Muscle layer of duodenum (tissue), 2 donors: ENCODE measurements around the gene MAGI2.

Experiments used
- H3K27ac ChIP-seq: one replicate; pipeline ENCODE4 v1.7.0; 2013; ENCODE audit warnings: mild to moderate bottlenecking, low read length
- H3K27me3 ChIP-seq: one replicate; pipeline ENCODE4 v1.7.0; 2013; ENCODE audit warnings: low read depth, mild to moderate bottlenecking, control low read depth, low read length
- H3K36me3 ChIP-seq, 2 donors: one replicate each; pipeline ENCODE4 v1.7.0; 2013; ENCODE audit warnings: low read length in 2 of 2, control low read depth in 1 of 2, mild to moderate bottlenecking in 1 of 2; ENCODE audit not compliant: insufficient read depth in 2 of 2, control insufficient read depth in 1 of 2
- H3K4me1 ChIP-seq, 2 donors: one replicate each; pipeline ENCODE4 v1.7.0; 2013; ENCODE audit warnings: low read length in 2 of 2, mild to moderate bottlenecking in 2 of 2, control low read depth in 1 of 2, moderate library complexity in 1 of 2; ENCODE audit not compliant: insufficient read depth in 2 of 2, control insufficient read depth in 1 of 2
- H3K4me3 ChIP-seq, 2 donors: one replicate each; pipeline ENCODE4 v1.7.0; 2013; ENCODE audit warnings: low read length in 2 of 2, low read depth in 1 of 2, mild to moderate bottlenecking in 1 of 2
- H3K9me3 ChIP-seq, 2 donors: one replicate each; pipeline ENCODE4 v1.7.0; 2013; ENCODE audit warnings: low read length in 2 of 2, control low read depth in 1 of 2, mild to moderate bottlenecking in 1 of 2; ENCODE audit not compliant: control insufficient read depth in 1 of 2
- donor health status: healthy.

MAGI2 gene

DNA sequence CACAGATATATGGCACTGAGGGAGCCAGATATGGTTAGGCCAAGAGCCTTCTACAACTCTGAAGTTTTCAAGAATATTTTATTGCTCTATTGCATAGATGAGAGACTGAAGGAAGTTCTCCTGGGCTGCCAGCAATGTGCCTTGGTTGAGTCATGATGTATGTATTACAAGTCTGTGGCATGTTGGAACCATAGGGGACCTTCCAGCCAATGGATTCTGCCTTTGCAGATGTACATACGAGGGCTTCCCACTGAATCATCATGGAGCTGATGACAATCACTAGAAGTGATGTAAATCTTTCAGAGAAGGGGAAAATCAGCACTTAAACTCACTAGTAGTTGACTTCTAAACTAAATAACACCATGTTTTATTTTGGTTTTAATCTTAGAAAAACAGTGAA is 1235.4 kb downstream of the MAGI2 start:
- no peak overlapping the region for H3K4me3 ChIP-seq
- no peaks in the 10 kb centered on the region for H3K4me1 ChIP-seq
- no peaks in the 10 kb centered on the region for H3K27me3 ChIP-seq
- H3K27ac ChIP-seq: no peak overlapping the region
- H3K9me3 ChIP-seq: no peaks in the 10 kb centered on the region
- H3K36me3 ChIP-seq: no peaks in the 10 kb centered on the region

DNA sequence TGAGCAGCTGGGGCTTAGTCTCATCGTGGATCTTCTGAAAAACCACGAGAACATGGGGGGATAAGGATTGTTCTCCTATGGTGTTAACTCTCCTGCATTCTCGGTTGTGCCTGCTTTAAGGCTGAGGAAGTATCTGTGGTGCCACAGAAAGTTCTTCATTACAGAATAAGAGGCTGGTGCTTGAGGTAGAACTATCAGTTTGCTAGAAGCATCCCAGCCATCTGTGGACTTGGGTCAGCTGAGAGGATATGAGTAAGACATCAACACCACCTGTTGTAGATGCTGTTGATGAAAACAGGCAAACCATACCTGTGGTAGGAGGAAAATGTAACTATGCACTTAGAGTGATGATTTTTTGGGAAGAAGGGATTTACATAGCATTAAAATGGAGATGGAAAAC is 1238.3 kb downstream of the MAGI2 start:
- no peak overlapping the region for H3K27ac ChIP-seq
- no peak overlapping the region for H3K4me3 ChIP-seq
- H3K27me3 ChIP-seq: no peaks in the 10 kb centered on the region

GRCh38 chr7:78213402-78213801 is 1240.1 kb downstream of the MAGI2 start:
- Histone ChIP-seq H3K4me1 (no peaks in the 10 kb centered on the region), H3K36me3 (no peaks in the 10 kb centered on the region), H3K27ac (no peak overlapping the region), H3K4me3 (no peak overlapping the region), H3K9me3 (no peaks in the 10 kb centered on the region), H3K27me3 (no peaks in the 10 kb centered on the region)

More for the DNA sequence above, 1238.3 kb downstream of the MAGI2 start:
- H3K9me3 ChIP-seq: no peaks in the 10 kb centered on the region
- no peaks in the 10 kb centered on the region for H3K4me1 ChIP-seq
- H3K36me3 ChIP-seq: no peaks in the 10 kb centered on the region

- H3K27me3 ChIP-seq: no peaks in the 10 kb centered on the region
- H3K4me1 ChIP-seq: no peaks in the 10 kb centered on the region
- no peaks in the 10 kb centered on the region for H3K36me3 ChIP-seq
- no peak overlapping the region for H3K4me3 ChIP-seq
- H3K27ac ChIP-seq: no peak overlapping the region
- H3K9me3 ChIP-seq: no peaks in the 10 kb centered on the region
These were observed 1240.9 kb downstream of the MAGI2 start for GRCh38 chr7:78212476-78213060.

GRCh38 chr7:78207269-78207668 is 1246.2 kb downstream of the MAGI2 start:
- Histone ChIP-seq H3K9me3 (no peaks in the 10 kb centered on the region), H3K4me1 (no peaks in the 10 kb centered on the region), H3K27ac (no peak overlapping the region), H3K27me3 (no peaks in the 10 kb centered on the region), H3K36me3 (no peaks in the 10 kb centered on the region), H3K4me3 (no peak overlapping the region)

- Histone ChIP-seq H3K9me3 (no peaks in the 10 kb centered on the region), H3K27ac (no peak overlapping the region), H3K27me3 (no peaks in the 10 kb centered on the region), H3K36me3 (no peaks in the 10 kb centered on the region), H3K4me3 (no peak overlapping the region), H3K4me1 (no peaks in the 10 kb centered on the region)
These were observed 1246.7 kb downstream of the MAGI2 start for GRCh38 chr7:78206769-78207168.

DNA sequence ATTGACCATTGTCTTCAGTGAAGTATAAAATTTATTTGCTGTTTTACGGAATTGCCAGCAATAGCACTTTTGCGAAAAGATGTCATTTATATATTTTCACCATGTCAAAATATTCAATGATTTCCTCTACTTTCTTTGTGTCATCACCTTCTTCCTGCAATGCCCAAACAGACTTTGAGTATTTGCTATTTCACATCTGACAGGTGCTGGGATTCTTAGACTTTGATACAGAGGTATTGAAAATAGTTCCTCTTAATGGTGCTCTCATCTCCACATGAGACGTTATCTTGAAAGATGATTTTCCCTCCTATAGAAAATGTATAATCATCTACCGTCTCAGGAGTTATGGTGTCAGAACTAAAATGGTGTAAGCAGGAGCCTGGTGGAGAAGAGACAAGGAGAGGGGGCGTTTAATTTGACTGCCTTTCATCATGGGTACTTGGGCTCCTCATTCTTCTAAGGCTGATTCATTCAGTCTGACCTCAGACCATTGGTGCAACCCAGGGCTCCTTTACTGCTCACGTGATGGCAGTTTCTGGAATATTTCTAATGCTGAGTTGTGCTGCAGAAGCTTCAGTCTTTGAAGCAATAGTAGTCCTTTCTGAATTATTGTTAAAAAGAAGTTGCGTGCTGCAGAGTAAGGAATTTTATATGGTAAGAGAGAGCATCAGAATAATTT is 1250.3 kb downstream of the MAGI2 start:
- no peaks in the 10 kb centered on the region for H3K27me3 ChIP-seq

GRCh38 chr7:78198756-78199155 is 1254.7 kb downstream of the MAGI2 start:
- no peaks in the 10 kb centered on the region for H3K36me3 ChIP-seq
- H3K4me3 ChIP-seq: no peak overlapping the region
- no peaks in the 10 kb centered on the region for H3K9me3 ChIP-seq
- H3K27me3 ChIP-seq: no peaks in the 10 kb centered on the region
- H3K4me1 ChIP-seq: no peaks in the 10 kb centered on the region
- H3K27ac ChIP-seq: no peak overlapping the region

More for the DNA sequence above, 1250.3 kb downstream of the MAGI2 start:
- H3K9me3 ChIP-seq: no peaks in the 10 kb centered on the region
- no peak overlapping the region for H3K4me3 ChIP-seq
- H3K4me1 ChIP-seq: no peaks in the 10 kb centered on the region
- H3K27ac ChIP-seq: no peak overlapping the region
- no peaks in the 10 kb centered on the region for H3K36me3 ChIP-seq

- H3K36me3 ChIP-seq: no peaks in the 10 kb centered on the region
- H3K27me3 ChIP-seq: no peaks in the 10 kb centered on the region
- no peak overlapping the region for H3K4me3 ChIP-seq
- H3K9me3 ChIP-seq: no peaks in the 10 kb centered on the region
- no peaks in the 10 kb centered on the region for H3K4me1 ChIP-seq
- no peak overlapping the region for H3K27ac ChIP-seq
These were observed 1256.0 kb downstream of the MAGI2 start for GRCh38 chr7:78197447-78197846.

GRCh38 chr7:78195281-78195680 is 1258.2 kb downstream of the MAGI2 start:
- no peak overlapping the region for H3K4me3 ChIP-seq
- no peaks in the 10 kb centered on the region for H3K27me3 ChIP-seq
- H3K36me3 ChIP-seq: no peaks in the 10 kb centered on the region
- H3K27ac ChIP-seq: no peak overlapping the region
- H3K4me1 ChIP-seq: no peaks in the 10 kb centered on the region
- H3K9me3 ChIP-seq: no peaks in the 10 kb centered on the region

DNA sequence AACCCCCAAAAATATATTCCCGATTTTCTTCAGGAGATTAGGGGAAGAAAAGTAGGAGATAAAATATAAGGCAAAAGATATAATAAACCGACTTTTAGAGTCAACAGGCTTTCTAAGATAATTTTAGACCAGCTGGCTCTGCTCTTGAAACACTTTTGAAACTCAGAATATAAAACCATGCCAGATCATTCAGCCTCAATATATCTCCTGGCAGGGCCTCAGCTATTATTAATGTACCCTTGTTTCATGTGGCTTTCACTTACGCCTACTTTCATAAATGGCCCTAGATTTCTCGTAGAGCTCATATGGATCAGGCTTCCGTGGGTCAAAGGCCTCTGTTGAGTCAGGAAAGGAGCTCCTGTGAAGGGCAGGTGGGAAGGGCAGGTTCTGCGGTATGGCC is 1258.9 kb downstream of the MAGI2 start:
- H3K4me3 ChIP-seq: no peak overlapping the region
- no peaks in the 10 kb centered on the region for H3K27me3 ChIP-seq
- H3K4me1 ChIP-seq: no peaks in the 10 kb centered on the region
- no peaks in the 10 kb centered on the region for H3K9me3 ChIP-seq
- no peak overlapping the region for H3K27ac ChIP-seq
- H3K36me3 ChIP-seq: no peaks in the 10 kb centered on the region
